HG03457 (cell line): ENCODE measurements around the gene CRY2.
"Not testable (repeated sequence)": the region's sequence is repeated elsewhere in the genome, so short reads cannot be mapped to it uniquely, and the experiment has no call there.

Source experiments
- ATAC-seq: cut with Tn5 transposase; IDR thresholded peaks from one replicate; pipeline ENCODE4 v1.9.1; 2021; ENCODE audit warnings: moderate number of reproducible peaks; ENCODE audit not compliant: unreplicated experiment

CRY2 gene

GRCh38 chr11:45897556-45897955 lies 50.3 kb downstream of the CRY2 start:
- ATAC-seq, result no peak

- no peak for ATAC-seq
These were observed 51.8 kb downstream of the CRY2 start for GRCh38 chr11:45899086-45899447.

GRCh38 chr11:45899448-45900174 lies 52.3 kb downstream of the CRY2 start:
- ATAC-seq, result no peak

GRCh38 chr11:45900175-45900800 lies 53.0 kb downstream of the CRY2 start:
- not testable (repeated sequence) for ATAC-seq

- ATAC-seq, result no peak
These were observed 53.8 kb downstream of the CRY2 start for GRCh38 chr11:45900916-45901617.

GRCh38 chr11:45901626-45902025 lies 54.4 kb downstream of the CRY2 start:
- ATAC-seq, result no peak

- no peak for ATAC-seq
These were observed 55.4 kb downstream of the CRY2 start for GRCh38 chr11:45902452-45903380.

- no peak for ATAC-seq
These were observed 57.1 kb downstream of the CRY2 start for GRCh38 chr11:45904309-45904915.

- ATAC-seq, result no peak
These were observed 57.8 kb downstream of the CRY2 start for GRCh38 chr11:45905095-45905494.

GRCh38 chr11:45905576-45905975 lies 58.3 kb downstream of the CRY2 start:
- ATAC-seq, result not testable (repeated sequence)

- ATAC-seq, result no peak
These were observed 58.9 kb downstream of the CRY2 start for GRCh38 chr11:45906096-45906682.

GRCh38 chr11:45906965-45907611 lies 59.8 kb downstream of the CRY2 start, which contains the start of gene FREY1:
FREY1 (minus strand) TSS chr11:45907271; CDS start chr11:45907245, 26 bp downstream.
- no peak for ATAC-seq

- ATAC-seq, result no peak
These were observed 60.7 kb downstream of the CRY2 start for GRCh38 chr11:45907911-45908370.

- ATAC-seq, result no peak
These were observed 62.6 kb downstream of the CRY2 start for GRCh38 chr11:45909594-45910475.

GRCh38 chr11:45910623-45911022 lies 63.3 kb downstream of the CRY2 start:
- ATAC-seq, result no peak

GRCh38 chr11:45913514-45913913 lies 66.2 kb downstream of the CRY2 start:
- ATAC-seq, result no peak

- no peak for ATAC-seq
These were observed 66.8 kb downstream of the CRY2 start for GRCh38 chr11:45913942-45914635.

GRCh38 chr11:45915446-45915845 lies 68.2 kb downstream of the CRY2 start:
- no peak for ATAC-seq
